Glomerular endothelial cell (primary cell): ENCODE measurements around the gene SPNS3. TPM values are rescaled to one million over a fixed set of nuclear protein-coding genes. Genes with fewer than 3 reads are reported as not detected.
A peak's percentile ranks its signal among the peaks of the same experiment; 100 is the strongest.

ENCODE experiments used
- DNase-seq: peaks from one replicate; pipeline ENCODE4 v3.0.0-alpha.2; 2011; ENCODE audit warnings: low read depth, low spot score; ENCODE audit errors: extremely low read depth
- total RNA-seq: library from RNA; depleted of rRNA; stranded (reverse); fragments of >200 nt; gene quantifications from 2 replicates; pipeline ENCODE4 v1.2.3, GENCODE V29; 2015

SPNS3 gene
- total RNA-seq, 1 donor from 2014 or later, result 0.23 TPM

DNA sequence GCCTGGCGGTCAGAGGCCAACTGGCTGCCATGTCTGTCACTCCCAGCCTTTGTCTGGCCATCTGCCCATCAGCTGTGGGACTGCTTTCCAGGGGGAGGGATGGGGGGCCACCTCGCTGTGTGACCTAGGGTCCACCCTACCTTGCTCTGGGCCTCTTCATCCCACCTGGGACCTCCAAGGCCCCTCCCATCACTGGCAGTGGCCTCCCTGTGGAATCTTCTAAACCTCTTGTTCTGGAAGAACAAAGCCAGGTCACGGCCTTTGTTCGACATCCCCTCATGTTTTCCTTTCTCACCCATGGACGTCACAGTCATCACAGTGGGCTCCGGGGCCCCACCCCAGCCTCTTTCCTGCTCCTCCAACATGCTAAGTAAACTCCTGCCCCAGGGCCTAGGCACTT is 88.9 kb downstream of the SPNS3 start:
- no peak for DNase-seq

DNA sequence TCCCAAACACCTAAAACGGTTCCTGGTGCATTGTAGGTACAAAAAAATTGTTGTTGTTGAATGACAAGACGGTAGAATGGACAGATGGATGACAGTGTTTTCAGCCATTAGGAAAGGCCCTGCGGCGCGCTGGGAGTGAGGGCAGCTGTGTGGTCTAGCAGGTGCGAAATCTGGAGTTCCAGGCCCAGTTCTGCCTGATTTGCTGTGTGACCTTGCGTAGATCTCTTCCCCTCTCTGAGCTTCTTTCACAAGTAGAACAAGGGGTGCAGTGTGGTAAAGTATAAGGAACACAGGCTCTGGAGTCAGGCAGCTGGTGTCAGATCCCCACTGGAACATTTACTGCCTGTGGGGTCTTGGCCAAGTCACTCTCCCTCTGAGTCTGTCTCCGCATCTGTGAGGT is 90.2 kb downstream of the SPNS3 start:
- no peak for DNase-seq

DNA sequence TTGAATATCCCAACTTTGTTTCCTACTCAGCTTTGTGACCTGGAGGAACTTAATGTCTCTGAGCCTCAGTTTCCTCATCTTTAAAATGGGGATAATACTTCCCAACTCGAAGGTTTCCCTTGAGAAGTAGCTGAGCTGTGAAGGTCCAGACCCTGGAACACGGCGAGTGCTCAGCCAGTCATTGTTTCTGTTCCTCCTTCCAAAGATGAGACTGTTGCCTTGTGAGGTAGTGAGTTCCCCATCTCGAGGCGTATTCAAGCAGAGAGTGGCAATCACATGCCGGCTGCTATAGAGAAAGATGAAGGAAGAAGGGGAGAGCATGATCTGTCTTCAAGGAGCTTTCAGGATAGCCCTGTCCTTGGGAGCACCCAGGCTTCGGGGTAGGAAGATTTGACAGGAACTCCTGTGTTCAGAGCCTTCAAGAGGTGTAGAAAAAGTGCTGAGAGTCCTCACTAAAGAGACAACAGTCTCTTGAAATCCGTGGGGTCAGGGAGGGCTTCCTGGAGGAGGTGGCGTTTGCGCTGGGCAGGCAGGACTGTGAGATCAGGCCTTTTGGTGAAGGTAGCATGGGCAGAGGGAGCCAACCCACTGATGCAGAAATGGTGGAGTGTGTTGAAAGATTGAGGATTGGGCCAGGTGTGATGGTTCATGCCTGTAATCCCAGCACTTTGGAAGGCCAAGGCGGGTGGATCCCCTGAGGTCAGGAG is 92.1 kb downstream of the SPNS3 start:
- no peak for DNase-seq

DNA sequence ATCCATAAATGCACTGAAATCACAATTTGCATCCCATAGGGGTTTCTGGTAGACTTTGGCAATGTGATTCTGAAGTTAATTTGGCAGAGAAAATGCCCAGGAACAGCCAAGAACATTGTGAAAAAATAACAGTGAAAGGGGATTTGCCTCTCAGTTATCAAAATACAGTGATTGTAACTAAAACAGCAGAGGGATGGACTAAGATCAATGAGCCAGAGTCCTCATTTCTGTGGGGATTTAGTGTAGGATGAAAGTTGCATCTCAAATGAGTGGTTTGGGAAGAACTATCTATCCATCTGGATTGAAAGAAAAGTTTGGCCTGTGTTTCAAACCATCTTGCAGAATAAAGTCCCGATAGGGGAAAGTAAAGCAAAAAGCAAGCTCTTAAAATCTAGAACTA is 93.4 kb downstream of the SPNS3 start:
- no peak for DNase-seq

DNA sequence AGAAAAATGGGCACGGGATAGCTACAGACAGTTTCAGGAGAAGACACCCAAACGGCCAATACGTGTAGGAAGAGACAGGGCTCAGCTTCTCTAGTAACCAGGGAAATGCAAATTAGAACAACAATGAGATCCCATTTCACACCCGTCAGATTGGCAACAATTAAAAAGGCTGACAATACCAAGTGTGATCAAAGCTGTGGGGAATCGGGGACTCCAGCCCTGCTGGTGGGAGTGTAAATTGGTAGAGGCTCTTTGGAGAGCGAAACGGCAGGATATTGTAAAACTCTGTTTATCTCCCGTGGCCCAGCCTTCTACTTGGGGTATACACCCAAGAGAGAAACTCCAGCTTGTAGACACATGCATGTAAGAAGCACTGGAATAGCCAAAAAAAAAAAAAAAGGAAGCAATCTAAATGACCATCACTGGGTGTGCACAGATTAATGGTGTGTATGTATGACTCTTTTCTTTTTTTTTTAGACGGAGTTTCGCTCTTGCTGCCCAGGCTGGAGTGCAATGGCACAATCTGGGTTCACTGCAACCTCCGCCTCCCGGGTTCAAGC is 93.9 kb downstream of the SPNS3 start:
- no peak for DNase-seq

DNA sequence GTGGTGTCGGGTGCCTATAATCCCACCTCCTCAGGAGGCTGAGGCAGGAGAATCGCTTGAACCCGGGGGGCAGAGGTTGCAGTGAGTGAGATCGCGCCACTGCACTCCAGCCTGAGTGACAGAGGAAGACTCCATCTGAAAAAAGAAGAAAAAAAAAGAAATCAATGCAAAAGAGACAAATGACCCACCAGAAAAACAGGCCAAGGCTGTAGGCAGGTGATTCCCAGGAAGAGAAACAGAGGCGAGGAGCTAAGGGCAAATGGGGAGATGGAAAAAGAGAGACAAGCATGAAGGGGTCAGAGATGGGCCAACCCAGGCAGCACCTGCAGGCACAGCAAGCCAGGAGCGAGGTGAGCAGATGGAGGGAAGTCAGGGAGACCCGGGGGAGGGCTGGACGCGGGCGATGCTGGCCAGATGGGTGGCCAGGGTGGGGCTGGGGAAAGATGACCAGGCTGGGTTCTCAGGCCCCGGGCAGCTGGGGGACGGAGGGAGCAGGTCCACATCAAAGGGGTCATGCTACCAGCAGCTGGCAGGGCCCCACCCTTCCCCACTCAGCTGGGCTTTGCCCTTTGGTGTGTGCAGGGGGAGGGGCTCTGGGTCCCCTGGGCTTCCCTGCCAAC is 95.9 kb downstream of the SPNS3 start:
- no peak for DNase-seq

DNA sequence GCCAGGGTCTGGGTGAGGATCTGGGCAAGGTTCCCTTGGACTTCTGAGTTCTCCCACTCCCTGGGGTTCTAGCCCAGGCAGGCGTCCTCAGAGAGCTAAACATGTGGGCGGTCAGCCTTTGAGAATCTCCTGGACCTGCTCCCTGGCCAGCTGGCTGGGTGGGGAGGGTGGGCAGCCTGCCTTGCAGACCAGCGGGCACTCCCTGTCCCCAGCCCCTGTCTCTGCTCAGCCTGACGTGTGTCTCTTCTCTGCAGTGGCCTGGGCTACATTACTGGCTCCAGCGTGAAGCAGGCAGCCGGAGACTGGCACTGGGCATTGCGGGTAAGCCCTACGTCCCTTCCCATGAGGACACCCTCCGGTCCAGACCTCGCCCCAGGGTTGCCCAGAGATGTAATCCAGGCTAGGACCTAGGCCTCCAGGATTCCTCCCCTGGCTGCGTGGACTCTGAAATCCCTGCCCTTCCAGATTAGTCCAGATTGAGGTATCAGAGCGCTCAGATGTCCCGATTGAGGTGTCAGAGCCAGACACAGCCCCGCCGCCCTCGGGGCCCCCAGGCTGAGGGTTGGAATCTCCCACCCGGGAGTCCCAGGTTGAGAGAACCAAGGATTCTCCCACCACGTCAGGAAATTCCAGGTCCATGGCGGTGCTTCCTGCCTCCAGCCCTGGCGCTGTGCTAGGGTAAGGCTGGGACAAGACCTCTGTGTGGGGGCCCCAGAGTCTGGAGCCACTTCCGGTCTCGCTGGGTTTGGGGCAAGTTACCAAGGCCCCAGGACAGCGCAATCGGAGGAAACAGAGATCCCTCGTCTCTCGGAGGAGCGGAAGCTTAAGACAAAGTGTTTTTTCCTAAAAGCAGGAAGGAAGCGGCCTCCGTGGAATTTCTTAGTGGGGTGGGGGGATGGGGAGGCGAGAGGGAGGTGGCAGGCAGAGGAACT is 97.3 kb downstream of the SPNS3 start:
- DNase-seq, result peak; percentile 91

DNA sequence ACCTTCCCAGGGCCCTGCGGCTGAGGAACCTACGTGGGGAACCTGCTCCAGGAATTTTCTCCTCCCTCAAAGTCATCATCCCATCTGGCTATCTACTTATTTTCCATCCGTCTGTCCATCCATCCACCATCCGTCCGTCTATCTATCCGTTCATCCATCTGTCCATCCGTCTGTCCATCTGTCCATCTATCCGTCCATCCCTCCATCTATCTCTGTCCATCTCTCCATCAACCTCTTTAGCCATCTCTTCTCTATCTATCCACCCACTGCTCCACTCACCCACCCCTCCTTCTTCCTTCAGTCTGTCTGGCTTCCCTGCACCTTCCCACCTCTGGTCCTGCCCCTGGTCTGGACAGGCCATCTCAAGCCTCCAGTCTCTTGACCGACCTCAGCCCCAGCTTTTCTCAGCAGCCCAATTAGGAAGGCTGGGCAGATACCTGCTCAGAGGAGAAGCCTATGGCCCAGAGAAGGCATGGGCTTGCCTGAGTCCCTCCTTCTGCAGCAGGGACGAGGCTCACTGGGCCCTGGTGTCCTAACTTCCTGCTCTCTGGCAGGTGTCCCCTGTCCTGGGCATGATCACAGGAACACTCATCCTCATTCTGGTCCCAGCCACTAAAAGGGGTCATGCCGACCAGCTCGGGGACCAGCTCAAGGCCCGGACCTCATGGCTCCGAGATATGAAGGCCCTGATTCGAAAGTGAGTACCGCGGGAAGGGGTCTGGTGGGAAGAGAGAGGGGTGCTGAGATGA is 98.4 kb downstream of the SPNS3 start:
- no peak for DNase-seq

DNA sequence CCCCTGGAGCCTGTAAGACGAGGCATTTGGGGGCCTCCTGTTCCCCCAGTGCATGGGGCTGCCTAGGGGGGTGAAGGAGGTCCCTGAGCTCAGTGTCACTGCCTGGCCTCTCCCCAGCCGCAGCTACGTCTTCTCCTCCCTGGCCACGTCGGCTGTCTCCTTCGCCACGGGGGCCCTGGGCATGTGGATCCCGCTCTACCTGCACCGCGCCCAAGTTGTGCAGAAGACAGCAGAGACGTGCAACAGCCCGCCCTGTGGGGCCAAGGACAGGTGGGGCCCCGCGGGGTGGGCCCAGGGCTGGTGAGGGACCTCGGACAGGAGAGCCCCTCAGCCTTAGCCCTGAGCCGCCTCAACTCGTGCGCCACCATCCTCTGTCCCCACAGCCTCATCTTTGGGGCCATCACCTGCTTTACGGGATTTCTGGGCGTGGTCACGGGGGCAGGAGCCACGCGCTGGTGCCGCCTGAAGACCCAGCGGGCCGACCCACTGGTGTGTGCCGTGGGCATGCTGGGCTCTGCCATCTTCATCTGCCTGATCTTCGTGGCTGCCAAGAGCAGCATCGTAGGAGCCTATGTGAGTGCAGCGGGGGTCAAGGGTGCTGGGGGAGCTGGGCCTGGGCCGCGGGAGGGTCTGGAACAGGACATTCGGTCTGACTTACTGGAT is 99.3 kb downstream of the SPNS3 start:
- no peak for DNase-seq

DNA sequence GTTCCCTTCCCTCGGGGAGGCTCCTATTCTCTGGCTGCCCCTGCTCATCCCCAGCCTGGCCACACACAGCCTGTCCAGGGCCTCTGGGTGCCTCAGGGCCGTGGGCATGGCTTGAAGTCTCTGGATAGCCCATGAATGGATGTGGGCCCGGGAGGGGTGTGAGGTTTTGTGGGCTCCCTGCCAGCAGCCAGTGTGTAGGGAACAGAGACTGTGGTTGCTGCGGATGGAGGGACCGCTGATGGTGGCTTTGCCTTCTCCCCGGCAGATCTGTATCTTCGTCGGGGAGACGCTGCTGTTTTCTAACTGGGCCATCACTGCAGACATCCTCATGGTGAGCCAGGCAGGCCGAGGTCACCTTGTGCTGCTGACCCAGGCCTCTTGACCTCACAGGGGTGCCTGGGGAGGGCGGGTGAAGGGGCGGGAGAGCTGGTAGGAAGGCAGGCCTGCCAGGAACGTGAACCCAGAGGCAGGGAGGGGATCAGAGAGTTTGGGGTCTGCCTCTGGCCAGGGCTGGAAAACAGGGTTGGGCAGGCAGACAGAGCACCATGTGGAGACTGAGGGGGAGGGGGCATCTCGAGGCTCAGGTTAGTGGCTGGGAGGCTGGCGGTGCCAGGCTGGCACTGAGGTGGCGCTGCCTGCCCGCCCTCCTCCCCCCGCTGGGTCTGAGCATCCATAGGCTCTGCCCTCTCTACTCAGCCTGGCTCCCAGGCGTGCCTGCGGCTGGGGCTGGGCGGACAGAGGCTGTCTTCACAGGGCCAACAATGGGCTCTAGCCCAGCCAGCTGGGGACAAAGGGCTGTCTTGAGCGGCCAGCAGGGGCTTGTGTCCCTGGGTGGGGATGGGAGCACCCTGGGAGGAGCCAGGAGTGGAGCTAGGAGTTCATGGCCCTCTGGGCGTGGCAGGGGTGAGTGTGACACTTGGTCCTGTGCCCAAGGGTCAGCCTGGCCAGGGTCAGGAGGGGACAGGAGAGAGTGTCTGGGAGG is 100.1 kb downstream of the SPNS3 start:
- DNase-seq, result no peak

DNA sequence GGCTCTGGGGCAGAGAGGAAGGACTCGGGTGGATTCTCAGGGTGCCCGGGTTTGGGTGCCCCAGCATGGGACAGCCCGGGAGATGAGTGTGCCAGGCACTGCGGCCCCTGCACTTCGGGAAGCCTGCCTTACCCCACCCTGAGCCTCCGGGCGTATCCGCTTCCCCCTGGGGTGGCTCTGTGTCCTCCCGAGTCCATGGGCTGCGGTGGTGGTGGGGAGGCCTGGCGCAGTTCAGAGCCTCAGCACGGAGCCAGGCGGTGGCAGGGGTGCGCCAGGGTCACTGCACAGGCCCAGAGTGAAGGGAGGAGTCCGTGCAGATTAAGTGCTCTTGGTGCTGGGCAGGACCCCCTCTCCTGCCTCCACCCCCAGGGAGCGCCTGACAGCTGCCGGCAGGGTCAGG is 100.8 kb downstream of the SPNS3 start:
- no peak for DNase-seq

DNA sequence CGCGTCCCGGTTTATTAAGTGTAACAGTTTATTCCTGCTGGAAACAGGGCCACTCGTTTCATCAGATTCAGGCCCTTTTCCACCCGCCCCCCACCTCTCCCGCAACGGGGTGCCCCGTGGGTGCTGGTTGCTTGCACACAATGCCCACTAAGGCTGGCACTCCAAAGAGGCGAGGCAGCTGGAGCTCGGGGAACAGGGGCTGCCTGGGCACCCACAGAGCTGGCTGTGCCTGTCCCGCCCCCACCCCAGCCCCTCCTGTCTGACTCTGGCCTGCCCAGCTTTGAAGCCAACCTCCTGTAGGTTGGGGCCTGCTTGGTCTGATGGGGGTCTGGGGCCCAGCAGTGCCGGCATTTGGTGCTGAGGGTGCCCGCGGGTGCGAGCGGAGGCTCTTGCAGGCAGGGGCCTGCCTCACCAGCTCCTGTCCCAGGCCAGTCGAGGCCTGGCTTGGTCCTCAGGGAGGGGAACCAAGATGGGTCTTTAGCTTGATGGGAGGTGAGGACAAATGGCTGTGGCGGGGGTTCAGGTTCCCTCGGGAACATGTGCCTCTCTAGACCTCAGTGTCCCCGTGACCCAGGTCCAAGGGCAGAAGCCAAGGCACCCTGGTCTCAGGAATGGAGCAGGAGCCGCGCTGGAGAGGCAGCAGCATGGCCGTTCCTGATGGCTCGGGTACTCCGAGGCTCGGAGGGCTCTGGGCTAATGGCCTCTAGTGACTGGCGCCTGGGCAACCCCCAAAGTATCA is 101.4 kb downstream of the SPNS3 start:
- DNase-seq, result no peak

DNA sequence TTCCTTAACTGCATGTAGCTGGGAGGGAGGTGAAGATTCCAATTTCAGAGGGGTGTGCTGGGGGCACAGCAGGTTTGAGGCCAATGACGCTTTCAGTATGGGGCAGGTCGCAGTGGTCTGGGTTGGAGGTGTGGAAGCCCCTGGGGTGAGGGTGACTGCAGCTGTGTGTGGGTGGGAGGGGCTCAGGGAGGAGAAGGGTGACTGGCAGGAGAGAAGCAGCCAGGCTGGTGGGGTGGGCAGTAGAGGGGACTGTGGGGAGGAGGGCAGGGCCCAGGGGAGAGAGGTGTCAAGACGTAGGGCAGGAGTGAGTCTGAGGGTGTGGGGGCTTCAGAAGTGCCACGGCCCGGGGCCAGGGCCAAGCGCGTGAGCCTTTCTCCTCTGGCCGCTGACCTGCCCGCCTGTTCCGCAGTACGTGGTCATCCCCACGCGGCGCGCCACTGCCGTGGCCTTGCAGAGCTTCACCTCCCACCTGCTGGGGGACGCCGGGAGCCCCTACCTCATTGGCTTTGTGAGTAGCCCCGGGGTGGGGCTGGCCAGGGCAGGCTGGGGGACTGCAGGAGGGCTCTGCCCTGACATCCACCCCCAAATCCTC is 102.0 kb downstream of the SPNS3 start:
- no peak for DNase-seq

DNA sequence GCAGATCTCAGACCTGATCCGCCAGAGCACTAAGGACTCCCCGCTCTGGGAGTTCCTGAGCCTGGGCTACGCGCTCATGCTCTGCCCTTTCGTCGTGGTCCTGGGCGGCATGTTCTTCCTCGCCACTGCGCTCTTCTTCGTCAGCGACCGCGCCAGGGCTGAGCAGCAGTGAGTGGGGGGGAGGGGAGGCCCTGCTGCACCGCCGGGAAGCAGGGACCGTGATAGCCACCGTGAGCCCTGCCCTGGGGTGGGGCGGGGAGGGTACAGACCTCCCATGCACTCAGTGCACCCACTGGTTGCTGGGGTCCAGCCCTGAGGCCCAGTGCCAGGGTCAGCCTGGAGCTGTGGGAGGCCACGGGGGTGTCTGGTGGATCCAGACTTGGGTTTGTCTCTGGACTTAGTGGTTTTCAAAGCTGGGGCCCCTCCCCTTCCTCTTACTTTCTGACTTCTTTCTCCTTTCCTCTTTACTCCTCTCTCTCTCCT is 102.6 kb downstream of the SPNS3 start:
- no peak for DNase-seq

DNA sequence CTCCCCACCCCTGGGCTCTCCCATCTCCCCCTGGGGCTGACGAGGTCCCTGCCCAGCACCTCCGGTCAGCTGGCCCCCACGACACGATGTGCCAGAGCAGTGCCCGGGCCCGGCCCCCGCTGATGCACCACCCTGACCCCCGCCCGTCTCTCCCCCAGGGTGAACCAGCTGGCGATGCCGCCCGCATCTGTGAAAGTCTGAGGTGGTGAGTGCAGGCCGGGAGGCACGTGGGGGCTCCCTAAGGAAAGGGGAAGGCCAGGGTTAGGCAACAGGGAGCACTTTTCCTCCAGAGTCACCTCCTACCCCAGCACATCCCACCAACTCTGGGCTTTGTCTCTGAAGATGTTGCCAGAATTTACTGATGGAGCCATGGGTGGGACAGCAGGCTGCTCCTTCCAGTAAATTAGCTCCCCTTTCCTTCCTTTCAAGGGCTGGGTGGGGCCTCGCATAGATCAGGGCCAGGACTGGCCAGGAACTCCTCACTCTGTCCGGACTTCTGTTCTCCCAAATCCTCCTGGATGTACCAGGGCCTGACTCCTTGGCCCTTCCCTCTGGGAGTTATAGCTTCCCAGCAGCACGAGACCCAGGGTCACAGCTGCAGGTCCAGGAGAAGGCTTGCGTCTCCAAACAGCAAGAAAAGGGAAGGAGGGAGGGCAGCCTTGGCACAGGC is 103.1 kb downstream of the SPNS3 start:
- DNase-seq, result no peak
